Natural killer cell (primary cell): ENCODE data around the gene PRELID2. TPM values are rescaled to one million over a fixed set of nuclear protein-coding genes. Genes with fewer than 3 reads are reported as not detected.

Source experiments
- ATAC-seq, 3 donors: fragments of 150-1000 bp in 2 of 3; fragments of 200-7000 bp in 1 of 3; cut with Tn5 transposase; 1 replicate in 1 of 3; 2 replicates in 2 of 3; pipeline ENCODE4 v1.10.0; 2021; ENCODE audit warnings: mild to moderate bottlenecking in 2 of 3, moderate library complexity in 2 of 3
- DNase-seq, 2 donors: peaks; one replicate each; pipeline versions ENCODE4 v3.0.0 to v3.0.0-alpha.2; 2013 to 2021; ENCODE audit warnings: mixed read lengths in 1 of 2
- H3K27ac ChIP-seq: one replicate; pipeline ENCODE4 v1.5.1; 2013; ENCODE audit warnings: mild to moderate bottlenecking, low read length
- H3K27me3 ChIP-seq: one replicate; pipeline ENCODE4 v1.6.1; 2013; ENCODE audit warnings: low read length; ENCODE audit not compliant: control insufficient read depth, insufficient read depth
- H3K36me3 ChIP-seq: one replicate; pipeline ENCODE4 v1.6.1; 2013; ENCODE audit warnings: low read length; ENCODE audit not compliant: control insufficient read depth, insufficient read depth
- H3K4me1 ChIP-seq: one replicate; pipeline ENCODE4 v1.6.1; 2013; ENCODE audit warnings: low read length; ENCODE audit not compliant: control insufficient read depth, insufficient read depth
- H3K4me3 ChIP-seq: one replicate; pipeline ENCODE4 v1.5.1; 2013; ENCODE audit warnings: low read length
- H3K9me3 ChIP-seq: one replicate; pipeline ENCODE4 v1.6.1; 2013; ENCODE audit warnings: low read length; ENCODE audit not compliant: control insufficient read depth, insufficient read depth
- H3K27ac Mint-ChIP-seq, 2 donors: one replicate each; pipeline ENCODE4 v1.8.0; 2022; ENCODE audit warnings: mild to moderate bottlenecking in 2 of 2, mixed read lengths in 2 of 2, moderate library complexity in 1 of 2
- H3K27me3 Mint-ChIP-seq, 2 donors: one replicate each; pipeline ENCODE4 v1.8.0; 2022; ENCODE audit warnings: low read depth in 2 of 2, mixed read lengths in 2 of 2
- H3K36me3 Mint-ChIP-seq: one replicate; pipeline ENCODE4 v1.8.0; 2022; ENCODE audit warnings: mixed read lengths
- H3K4me1 Mint-ChIP-seq, 2 donors: one replicate each; pipeline ENCODE4 v1.8.0; 2022; ENCODE audit warnings: mixed read lengths in 2 of 2
- H3K4me3 Mint-ChIP-seq: one replicate; pipeline ENCODE4 v1.8.0; 2022; ENCODE audit warnings: mild to moderate bottlenecking, moderate library complexity, mixed read lengths
- H3K9me3 Mint-ChIP-seq, 2 donors: one replicate each; pipeline ENCODE4 v1.8.0; 2022; ENCODE audit warnings: mixed read lengths in 2 of 2
- CTCF ChIP-seq: fragments of 200-600 bp; IDR thresholded peaks from one replicate; pipeline ENCODE4 v1.8.0; 2022; ENCODE audit warnings: antibody characterized with exemption
- WGBS: methylation state at CpG from one replicate; pipeline ENCODE4 v1.1.7; 2013; ENCODE audit warnings: missing lambda C conversion rate; ENCODE audit not compliant: insufficient coverage; 5-methylcytosine and 5-hydroxymethylcytosine counted together
- intact Hi-C: fragments of 100-400 bp; cut with micrococcal nuclease; formaldehyde crosslinking; loops from one replicate; pipeline ENCODE4 v1.14.2; 2022
- total RNA-seq, 4 donors: library from RNA; stranded (reverse); fragments of 120-200 nt in 1 of 4; gene quantifications; one replicate each; pipeline versions ENCODE4 v1.2.3 to v1.2.4, GENCODE V29; 2013 to 2022

Gene PRELID2
- total RNA-seq, 3 donors from 2014 or later (not counting 1 experiment from before 2014, with no cell fraction given), result 1.5 to 3.1 (median 1.7) TPM

DNA sequence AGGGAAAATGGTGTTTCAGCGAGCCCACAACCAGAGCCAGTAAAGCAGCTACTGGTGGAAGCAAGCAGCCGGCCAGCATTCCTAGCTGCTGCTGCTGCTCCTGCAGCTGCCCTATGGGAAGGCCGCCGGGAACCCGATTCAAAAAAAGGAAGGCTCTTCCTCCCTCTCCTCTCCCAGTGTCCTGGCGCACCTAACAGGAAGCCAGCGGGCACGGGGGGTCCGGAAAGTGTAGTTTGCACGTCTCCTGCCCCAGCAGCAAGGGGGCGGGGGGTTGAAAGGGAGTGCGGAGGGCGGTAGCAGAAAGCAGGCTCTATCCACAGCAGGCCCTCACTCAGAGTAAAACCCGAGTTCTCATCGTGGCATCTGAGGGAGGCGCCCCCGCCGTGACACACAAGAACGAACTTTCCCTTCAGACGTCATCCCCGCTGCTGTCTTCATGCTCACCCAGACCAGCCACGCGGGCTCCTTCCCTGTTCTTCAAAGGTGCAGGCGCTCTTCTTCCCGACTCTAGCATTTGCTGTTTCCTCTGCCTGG, 21.2 kb upstream of the PRELID2 start:
- Histone ChIP-seq H3K27me3 (no peaks in the 10 kb centered on the region), H3K4me3 (no peak overlapping the region), H3K9me3 (no peaks in the 10 kb centered on the region), H3K4me1 (peaks cover 9% of the 10 kb centered on the region), H3K36me3 (no peaks in the 10 kb centered on the region), H3K27ac (no peak overlapping the region)
- Mint-ChIP-seq H3K27ac (no peak overlapping the region), H3K36me3 (no peaks in the 10 kb centered on the region), H3K9me3 (no peaks in the 10 kb centered on the region), H3K4me3 (peak overlapping the region; percentile 42), H3K4me1 (peaks cover 0 to 12% of the 10 kb centered on the region in 2 donors), H3K27me3 (peaks cover 0 to 14% of the 10 kb centered on the region in 2 donors)
- ATAC-seq (peak; percentile 58 to 73 (median 68)), DNase-seq (no peak)
- intact Hi-C loops, result no loop called here
- WGBS, result 12% methylated on average over 24 of the region's 25 CpGs
- TF ChIP-seq CTCF, result no peak

GRCh38 chr5:145855763-145856267, 20.7 kb upstream of the PRELID2 start:
- intact Hi-C loops, result no loop called here
- no peak overlapping the region for H3K4me3 Mint-ChIP-seq
- DNase-seq (no peak), ATAC-seq (no peak)
- H3K27ac Mint-ChIP-seq, result no peak overlapping the region
- no peak for TF ChIP-seq CTCF
- no peak overlapping the region for H3K4me3 ChIP-seq
- no peaks in the 10 kb centered on the region for H3K27me3 ChIP-seq
- no peaks in the 10 kb centered on the region for H3K36me3 ChIP-seq
- H3K9me3 Mint-ChIP-seq, result no peaks in the 10 kb centered on the region
- H3K27me3 Mint-ChIP-seq, result peaks cover 0 to 9% of the 10 kb centered on the region in 2 donors
- WGBS, result 71% methylated on average over 4 of the region's 4 CpGs
- no peaks in the 10 kb centered on the region for H3K36me3 Mint-ChIP-seq
- H3K27ac ChIP-seq, result no peak overlapping the region
- H3K4me1 Mint-ChIP-seq, result peaks cover 0 to 12% of the 10 kb centered on the region in 2 donors
- H3K4me1 ChIP-seq, result peaks cover 9% of the 10 kb centered on the region
- no peaks in the 10 kb centered on the region for H3K9me3 ChIP-seq

DNA sequence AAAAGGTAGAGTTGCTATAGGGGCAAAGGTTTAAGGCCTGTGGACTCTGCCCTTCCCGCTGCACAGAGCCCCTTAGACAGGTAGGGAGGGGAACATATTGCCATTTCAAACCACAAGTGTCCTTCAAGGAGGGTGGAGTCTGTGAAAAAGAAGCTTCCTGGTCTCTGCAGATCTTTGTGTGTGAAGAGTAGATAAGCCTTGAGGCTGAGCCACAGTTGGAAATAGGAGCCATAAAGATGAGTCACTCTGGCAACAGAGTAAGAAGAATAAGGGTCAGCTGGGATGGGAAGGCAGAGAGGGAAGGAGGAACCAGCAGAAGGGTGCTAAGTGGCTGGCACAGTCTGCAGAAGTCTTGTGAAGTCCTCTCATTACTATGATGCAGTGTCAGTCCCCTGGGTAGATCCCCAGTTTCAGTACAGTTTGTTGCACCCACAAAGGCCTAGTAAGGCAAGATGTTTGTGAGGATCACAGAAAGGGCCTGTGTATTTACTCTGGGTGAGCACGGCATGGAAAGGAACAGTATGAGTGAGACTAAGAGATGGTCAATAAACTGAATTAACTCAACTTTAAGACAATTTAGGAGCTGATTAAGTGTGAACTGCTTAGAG, 19.6 kb upstream of the PRELID2 start:
- Histone ChIP-seq H3K4me3 (no peak overlapping the region), H3K36me3 (no peaks in the 10 kb centered on the region), H3K27me3 (no peaks in the 10 kb centered on the region), H3K9me3 (no peaks in the 10 kb centered on the region), H3K27ac (no peak overlapping the region), H3K4me1 (peaks cover 9% of the 10 kb centered on the region)
- Mint-ChIP-seq H3K27me3 (no peaks in the 10 kb centered on the region), H3K9me3 (no peaks in the 10 kb centered on the region), H3K4me1 (peaks cover 0 to 12% of the 10 kb centered on the region in 2 donors), H3K4me3 (no peak overlapping the region), H3K36me3 (no peaks in the 10 kb centered on the region), H3K27ac (no peak overlapping the region)
- ATAC-seq (no peak), DNase-seq (no peak)
- intact Hi-C loops, result no loop called here
- 50% methylated on average over 2 of the region's 2 CpGs for WGBS
- no peak for TF ChIP-seq CTCF
